ENCODE results near the gene DNAH6.
"Not testable (repeated sequence)": the region's sequence is repeated elsewhere in the genome, so short reads cannot be mapped to it uniquely, and the experiment has no call there.

DNAH6 gene

GRCh38 chr2:84768840-84769239, 252.5 kb downstream of the DNAH6 start:
- no peak for DNase-seq

GRCh38 chr2:84770280-84770679, 254.0 kb downstream of the DNAH6 start:
- no peak for DNase-seq

- no peak for DNase-seq
These were observed 255.0 kb downstream of the DNAH6 start for GRCh38 chr2:84771251-84771650.

GRCh38 chr2:84773562-84773961, 257.3 kb downstream of the DNAH6 start:
- not testable (repeated sequence) for DNase-seq

GRCh38 chr2:84776011-84776410, 259.7 kb downstream of the DNAH6 start:
- DNase-seq = no peak

- DNase-seq = no peak
These were observed 262.8 kb downstream of the DNAH6 start for GRCh38 chr2:84778911-84779690.

- DNase-seq = no peak
These were observed 263.5 kb downstream of the DNAH6 start for GRCh38 chr2:84779781-84780180.

- DNase-seq = no peak
These were observed 265.8 kb downstream of the DNAH6 start for GRCh38 chr2:84781942-84782716.

GRCh38 chr2:84782717-84783442, 266.6 kb downstream of the DNAH6 start:
- DNase-seq = no peak

GRCh38 chr2:84785950-84786349, 269.7 kb downstream of the DNAH6 start:
- no peak for DNase-seq

GRCh38 chr2:84786601-84787000, 270.3 kb downstream of the DNAH6 start:
- no peak for DNase-seq

GRCh38 chr2:84788027-84788426, 271.7 kb downstream of the DNAH6 start:
- DNase-seq = no peak

GRCh38 chr2:84788498-84788897, 272.2 kb downstream of the DNAH6 start:
- DNase-seq = no peak

GRCh38 chr2:84792856-84793522, 276.7 kb downstream of the DNAH6 start:
- DNase-seq = no peak

- DNase-seq = no peak
These were observed 277.3 kb downstream of the DNAH6 start for GRCh38 chr2:84793641-84794040.

- DNase-seq = no peak
These were observed 280.5 kb downstream of the DNAH6 start for GRCh38 chr2:84796798-84797197.

GRCh38 chr2:84797271-84797670, 281.0 kb downstream of the DNAH6 start:
- no peak for DNase-seq

GRCh38 chr2:84799772-84800171, 283.5 kb downstream of the DNAH6 start:
- DNase-seq = no peak

GRCh38 chr2:84800194-84800805, 284.0 kb downstream of the DNAH6 start:
- no peak for DNase-seq

- DNase-seq = no peak
These were observed 285.5 kb downstream of the DNAH6 start for GRCh38 chr2:84801811-84802210.

GRCh38 chr2:84805250-84805958, 289.1 kb downstream of the DNAH6 start:
- no peak for DNase-seq

GRCh38 chr2:84807063-84807485, 290.8 kb downstream of the DNAH6 start:
- no peak for DNase-seq
